ENCODE results near the gene STAC2. TPM values are rescaled to one million over a fixed set of nuclear protein-coding genes. Genes with fewer than 3 reads are reported as not detected.
"Not testable (repeated sequence)": the region's sequence is repeated elsewhere in the genome, so short reads cannot be mapped to it uniquely, and the experiment has no call there.

STAC2 gene, protein sequence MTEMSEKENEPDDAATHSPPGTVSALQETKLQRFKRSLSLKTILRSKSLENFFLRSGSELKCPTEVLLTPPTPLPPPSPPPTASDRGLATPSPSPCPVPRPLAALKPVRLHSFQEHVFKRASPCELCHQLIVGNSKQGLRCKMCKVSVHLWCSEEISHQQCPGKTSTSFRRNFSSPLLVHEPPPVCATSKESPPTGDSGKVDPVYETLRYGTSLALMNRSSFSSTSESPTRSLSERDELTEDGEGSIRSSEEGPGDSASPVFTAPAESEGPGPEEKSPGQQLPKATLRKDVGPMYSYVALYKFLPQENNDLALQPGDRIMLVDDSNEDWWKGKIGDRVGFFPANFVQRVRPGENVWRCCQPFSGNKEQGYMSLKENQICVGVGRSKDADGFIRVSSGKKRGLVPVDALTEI
- total RNA-seq, result not detected in 2 replicates

DNA sequence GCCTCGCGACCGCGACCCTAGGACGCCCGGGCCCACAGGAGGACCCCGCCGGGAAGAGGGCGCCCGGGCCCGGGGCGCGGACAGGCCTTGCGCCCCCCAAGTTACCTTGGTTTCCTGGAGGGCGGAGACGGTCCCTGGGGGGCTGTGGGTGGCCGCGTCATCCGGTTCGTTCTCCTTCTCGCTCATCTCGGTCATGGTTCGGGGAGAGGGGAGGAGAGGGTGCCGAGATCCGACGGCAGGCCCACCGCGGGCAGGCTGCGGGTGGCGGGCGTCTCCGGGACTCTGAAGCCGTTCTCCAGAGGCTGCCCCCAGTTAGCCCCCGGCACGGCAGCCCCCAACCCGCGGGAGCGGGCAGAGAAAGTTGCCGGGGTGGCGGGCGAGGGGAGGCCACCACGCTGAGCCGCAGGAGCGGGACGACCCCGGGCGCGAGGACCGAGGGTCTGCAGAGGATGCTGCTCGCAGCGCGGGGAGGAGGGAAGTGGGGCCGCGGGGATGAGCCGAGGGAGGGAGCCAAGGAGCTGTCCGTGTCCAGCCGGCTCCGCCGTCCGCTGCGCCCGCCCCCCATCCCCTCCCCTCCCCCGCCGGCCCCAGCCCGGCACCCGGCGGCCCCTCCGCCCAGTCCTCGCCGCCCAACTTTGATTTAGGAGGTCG, at the start of gene STAC2:
TSS of gene STAC2 (minus strand) at position 638 of the 651 bp plus-strand sequence. CDS start at position 195, 443 bp downstream.
- intact Hi-C loops (cut with micrococcal nuclease), result no loop called here

DNA sequence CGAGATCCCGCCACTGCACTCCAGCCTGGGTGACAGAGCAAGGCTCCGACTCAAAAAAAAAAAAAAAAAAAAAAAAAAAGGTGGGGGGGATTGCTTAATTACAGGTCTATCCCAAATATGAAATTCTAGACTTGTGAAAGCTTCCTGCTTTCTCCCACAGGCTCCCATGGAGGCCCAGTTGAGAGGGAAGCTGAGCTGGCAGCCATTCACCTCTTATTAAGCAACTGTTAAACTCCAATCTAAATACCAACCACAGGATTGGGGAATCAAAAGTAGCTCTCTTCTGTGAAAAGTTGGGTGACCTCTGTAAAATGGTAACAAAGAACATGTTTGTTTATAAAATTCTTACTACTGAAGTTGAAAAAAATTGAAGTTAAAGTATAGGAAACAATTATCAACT, 45.8 kb upstream of the STAC2 start:
- intact Hi-C loops (cut with micrococcal nuclease), result no loop called here

- intact Hi-C loops (cut with micrococcal nuclease), result no loop called here
These were observed 45.2 kb upstream of the STAC2 start for GRCh38 chr17:39270923-39271322.

DNA sequence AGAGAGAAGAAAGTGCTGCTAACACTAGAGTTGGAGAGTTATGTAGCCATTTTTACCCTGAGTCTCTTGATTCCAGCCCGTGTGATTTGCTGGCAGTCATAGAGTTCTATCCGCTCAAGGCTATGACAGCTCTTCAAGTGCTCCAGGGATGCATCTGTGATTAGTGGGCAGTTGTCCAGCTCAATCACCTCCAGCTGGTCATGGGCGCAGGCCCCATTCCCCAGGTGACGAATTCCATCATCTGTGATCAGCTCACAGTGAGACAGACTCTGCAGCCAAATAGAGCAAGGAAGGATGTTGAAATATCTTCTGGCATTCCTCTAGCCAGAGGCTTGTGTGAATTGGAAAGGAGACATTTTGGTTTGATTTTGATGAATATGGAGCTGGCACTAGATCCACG, 38.4 kb upstream of the STAC2 start:
- intact Hi-C loops (cut with micrococcal nuclease), result no loop called here

DNA sequence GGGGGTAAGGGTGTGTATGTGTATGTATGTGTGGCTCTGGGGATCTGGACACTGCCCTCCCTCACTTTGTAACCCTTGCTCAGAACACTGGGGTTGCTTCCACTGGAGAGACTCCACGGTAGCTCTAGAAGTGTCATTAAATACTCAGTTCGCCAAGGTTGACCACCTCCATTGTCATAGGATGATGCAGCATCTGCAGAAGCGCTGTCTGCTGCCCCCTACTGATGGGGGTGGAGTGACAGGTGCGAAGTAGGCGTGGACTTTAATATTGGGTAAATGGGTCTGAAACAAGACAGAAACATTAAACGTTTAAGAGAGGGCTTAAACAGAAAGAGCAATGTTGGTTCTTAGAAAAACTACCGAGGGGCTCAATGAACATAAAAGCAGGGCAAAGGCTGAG, 35.5 kb upstream of the STAC2 start:
- intact Hi-C loops (cut with micrococcal nuclease), result no loop called here

DNA sequence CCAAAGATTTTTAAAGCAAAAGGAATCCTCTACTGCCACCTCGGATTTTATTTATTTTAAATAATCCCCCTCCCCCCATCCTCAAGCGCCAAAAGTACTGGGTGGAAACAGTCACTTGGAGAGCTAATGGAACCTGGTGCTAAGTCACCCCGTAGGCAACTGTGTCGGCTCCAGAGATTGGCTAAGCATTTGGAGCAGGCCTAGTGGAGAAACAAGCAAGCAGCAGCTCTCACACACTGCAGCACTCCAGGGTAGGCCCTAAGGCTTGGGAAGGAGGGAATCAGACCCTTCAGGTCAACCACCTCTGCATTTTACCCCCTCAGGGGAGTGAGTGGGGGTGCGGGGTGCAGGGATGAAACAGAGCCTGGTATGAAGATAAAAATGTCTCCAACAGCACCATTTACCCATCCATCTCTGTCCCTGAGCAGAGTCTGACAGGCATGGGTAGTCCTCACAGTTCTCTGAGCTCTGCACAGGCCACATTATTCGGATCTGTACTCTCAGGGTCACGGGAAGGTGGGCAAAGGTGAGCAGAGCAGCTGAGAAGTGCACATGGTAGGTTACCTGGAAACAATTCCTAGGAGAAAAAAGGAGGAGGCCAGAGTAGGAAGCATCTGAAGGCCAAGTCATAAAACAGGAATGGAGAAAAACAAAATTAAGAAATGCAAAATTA, 27.2 kb upstream of the STAC2 start:
- intact Hi-C loops (cut with micrococcal nuclease), result no loop called here

GRCh38 chr17:39251997-39252396, 26.3 kb upstream of the STAC2 start:
- intact Hi-C loops (cut with micrococcal nuclease), result no loop called here

- intact Hi-C loops (cut with micrococcal nuclease), result not testable (repeated sequence)
These were observed 24.3 kb upstream of the STAC2 start for GRCh38 chr17:39250076-39250475.

DNA sequence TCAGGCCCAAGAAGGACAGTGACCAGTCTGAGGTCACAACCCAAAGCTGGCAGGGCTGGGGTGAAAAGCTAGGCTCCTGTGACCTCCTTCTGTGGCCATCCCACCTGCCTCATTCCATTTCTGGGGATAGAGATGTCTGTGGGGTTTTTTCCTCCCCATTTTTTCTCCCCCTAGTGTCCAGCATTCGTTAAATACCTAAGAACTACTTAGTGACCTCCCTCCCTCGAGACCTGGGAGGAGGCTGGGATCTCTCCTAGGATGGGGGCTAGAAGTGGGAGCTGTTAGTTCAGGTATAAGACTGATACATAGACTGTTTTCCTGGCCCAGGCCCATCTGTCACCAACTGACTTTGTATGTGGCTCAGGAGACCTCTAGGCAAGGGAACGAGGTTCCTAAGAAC, 20.5 kb upstream of the STAC2 start:
- intact Hi-C loops (cut with micrococcal nuclease), result no loop called here

DNA sequence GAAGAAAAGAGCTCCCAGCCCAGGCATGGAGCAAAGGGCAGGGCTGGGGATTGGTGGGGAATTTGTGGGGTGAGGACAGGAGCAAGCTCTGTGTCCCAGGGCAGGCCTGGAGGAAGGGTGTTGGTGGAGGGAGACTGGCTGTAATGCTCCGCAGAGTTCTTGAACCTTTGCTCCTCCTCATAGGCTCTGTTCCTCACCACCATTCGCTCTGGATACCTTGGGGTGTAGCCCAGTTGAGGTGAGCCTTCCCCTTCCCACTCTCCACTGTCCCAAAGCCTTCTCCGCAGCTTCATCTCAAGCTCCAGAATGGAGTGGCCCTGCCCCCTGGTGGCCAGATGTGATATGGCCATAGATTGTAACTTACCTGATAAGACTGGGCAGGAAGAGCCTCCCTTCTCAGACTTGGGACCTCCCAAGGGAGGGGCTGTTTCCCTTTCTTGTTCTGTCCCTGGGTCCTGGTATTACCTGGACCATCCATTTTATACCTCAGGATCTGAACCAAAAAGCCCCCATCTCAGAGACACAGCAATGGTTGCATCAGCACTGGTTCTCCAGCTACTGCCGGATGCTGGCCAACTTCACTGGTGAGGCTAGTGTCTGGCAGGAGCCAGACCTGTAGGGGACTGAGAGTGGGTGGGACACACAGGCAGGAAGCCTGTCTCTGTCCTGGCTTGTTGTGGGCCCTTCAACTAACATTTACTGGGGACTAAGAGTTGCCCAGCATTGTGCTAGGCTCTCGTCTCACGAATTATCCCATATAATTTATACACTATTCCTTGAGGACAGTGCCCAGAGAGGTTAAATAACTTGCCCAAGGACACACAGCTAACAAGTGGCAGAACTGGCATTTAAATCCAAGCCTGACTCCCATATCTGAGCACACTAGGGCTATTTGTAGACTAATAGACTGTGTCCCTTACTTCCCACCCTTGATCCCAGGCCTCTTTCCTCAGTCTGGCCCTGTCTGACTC, 19.1 kb upstream of the STAC2 start:
- intact Hi-C loops (cut with micrococcal nuclease), result loop anchor here (1.0 to 5.0 kb wide), 3 partner anchors 38 to 263 kb away; no protein-coding TSS in a partner anchor

- intact Hi-C loops (cut with micrococcal nuclease), result loop anchor here (1.0 to 5.0 kb wide), 3 partner anchors 37 to 262 kb away; no protein-coding TSS in a partner anchor
These were observed 18.4 kb upstream of the STAC2 start for GRCh38 chr17:39244016-39244599.

DNA sequence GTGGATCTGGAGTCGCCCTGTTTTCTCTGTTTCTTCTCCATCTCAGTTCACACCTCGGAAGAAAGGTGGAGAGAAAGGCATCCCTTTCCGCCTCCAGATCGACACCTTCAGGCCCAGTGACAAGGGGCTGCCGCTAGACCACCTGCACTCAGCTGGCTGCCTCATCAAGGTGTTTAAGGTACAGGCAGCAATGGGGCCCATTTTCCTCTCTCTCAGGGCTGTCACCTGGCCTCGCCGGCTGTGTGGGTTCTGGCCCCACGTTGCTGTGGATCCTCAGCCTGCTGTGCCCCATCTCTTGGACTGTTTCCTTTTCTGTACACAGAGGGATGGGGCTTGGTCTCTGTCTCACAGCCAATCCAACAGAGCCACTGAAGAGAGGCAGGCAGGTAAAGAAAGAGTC, 17.4 kb upstream of the STAC2 start:
- intact Hi-C loops (cut with micrococcal nuclease), result loop anchor here (5.0 kb wide), 1 partner anchor 261 kb away; no protein-coding TSS in a partner anchor

DNA sequence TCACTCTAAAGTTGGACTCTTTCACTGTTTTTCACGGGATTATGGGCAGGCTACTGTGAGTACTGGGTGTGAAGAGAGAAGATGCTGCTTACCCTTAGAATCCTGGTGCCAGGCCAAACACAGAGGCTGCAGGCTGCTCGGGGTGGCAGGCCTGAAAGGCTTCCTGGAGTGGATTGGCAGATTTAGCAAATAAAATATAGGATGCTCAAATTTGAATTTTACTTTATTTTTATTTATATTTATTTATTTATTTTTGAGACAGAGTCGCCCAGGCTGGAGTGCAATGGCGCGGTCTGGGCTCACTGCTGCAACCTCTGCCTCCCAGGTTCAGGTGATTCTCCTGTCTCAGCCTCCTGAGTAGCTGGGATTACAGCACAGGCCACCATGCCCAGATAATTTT, 14.9 kb upstream of the STAC2 start:
- intact Hi-C loops (cut with micrococcal nuclease), result loop anchor here (5.0 kb wide), 1 partner anchor 258 kb away; no protein-coding TSS in a partner anchor

DNA sequence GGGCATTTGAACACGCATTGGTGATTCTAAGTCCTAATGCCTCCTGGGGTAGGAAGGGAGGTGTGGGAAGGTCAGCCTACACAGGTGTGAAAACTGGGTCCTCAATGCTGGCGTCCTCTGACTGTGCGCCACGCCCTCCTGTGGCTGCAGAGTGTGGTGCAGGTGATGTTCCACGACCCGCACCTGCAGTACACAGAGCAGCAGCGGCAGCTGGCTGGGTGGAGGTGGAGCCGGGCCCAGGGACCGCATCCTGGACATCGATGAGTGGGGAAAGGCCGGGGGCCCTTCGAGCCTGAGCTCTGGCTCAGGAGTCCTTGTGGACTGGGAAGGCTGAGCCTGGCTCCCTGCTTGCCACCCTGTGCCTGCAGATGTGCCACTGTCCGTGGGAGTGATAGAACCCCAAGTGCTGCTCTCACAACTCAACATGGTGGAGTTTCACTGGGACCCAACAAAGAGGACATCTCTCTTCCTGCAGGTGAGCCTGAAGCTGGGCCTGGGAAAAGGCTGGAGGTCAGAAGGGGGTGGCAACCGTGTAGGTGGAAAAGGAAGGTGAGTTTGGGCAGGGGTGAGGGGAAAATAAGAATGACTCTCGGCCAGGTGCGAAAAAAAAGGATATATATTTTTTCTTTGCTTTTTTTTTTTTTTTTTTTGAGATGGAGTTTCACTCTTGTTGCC, 14.0 kb upstream of the STAC2 start:
- intact Hi-C loops (cut with micrococcal nuclease), result loop anchor here (1.0 to 5.0 kb wide), 2 partner anchors 32 to 257 kb away; no protein-coding TSS in a partner anchor

DNA sequence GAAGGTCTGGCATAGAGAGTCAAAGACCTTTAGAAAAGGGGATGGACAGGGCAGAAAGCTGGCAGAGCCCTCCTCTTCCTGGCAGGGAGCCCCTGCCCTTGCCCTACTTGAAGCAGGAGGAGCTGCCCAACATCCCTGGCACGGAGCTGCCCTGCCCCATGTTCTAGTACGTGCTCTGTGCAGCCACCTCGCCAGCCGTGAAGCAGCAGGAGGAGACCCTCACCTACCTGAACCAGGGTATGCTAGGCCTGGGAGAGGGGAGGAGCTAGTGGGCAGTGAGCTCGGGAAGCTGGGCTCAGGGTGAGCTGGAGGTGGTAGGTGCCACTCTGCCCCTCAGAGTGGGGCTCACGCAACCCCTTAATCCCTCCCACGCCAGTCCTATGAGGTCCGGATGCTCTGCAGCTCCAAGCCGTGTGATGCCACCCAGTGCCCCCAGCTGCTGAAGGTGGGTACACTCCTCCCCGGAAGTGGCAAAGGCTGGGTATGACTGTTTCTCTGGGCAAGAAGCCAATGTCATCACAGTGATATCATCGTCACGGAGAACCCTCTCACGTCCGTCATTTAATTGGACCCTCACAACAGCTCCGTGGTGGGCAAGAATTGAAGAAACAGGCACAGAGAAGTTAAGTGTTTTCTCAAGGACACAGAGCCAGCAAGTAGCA, 12.7 kb upstream of the STAC2 start:
- intact Hi-C loops (cut with micrococcal nuclease), result no loop called here

DNA sequence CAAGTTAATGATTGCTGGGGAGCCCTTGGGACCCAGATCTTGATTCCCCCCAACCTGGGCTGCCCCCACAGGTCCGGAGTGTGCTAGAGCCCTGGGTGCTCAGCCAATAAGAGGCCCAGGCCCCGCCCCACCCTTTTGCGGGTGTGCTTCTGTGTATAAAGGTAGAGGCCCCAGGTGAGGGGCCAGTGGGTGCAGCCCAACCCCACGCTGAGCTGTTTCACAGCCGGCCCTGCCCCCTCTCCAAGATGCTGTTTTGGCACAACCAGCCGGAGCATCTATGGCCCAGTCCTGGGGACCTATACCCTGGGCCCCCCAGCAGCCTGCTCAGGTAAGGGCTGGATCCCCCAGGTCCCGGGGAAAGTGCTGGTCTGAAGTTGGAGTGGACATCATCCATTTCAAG, 11.8 kb upstream of the STAC2 start:
- intact Hi-C loops (cut with micrococcal nuclease), result no loop called here

GRCh38 chr17:39236981-39237441, 11.3 kb upstream of the STAC2 start:
- intact Hi-C loops (cut with micrococcal nuclease), result no loop called here

GRCh38 chr17:39236450-39236927, 10.7 kb upstream of the STAC2 start:
- intact Hi-C loops (cut with micrococcal nuclease), result no loop called here

All from T-helper 2 cell treated with Interferon-gamma antibody and Interleukin-4, amounts not matched to agents 100 ng/mL and 5 ng/mL, for 36 hours (primary cell).